Body of pancreas (tissue), 4 donors: Measurements from ENCODE around the gene CEP120. TPM values are rescaled to one million over a fixed set of nuclear protein-coding genes. Genes with fewer than 3 reads are reported as not detected.
"Not testable (repeated sequence)": the region's sequence is repeated elsewhere in the genome, so short reads cannot be mapped to it uniquely, and the experiment has no call there.

Experiments used
- ATAC-seq: fragments of 150-250 bp; one replicate; pipeline ENCODE4 v1.9.1; 2016
- DNase-seq, 4 donors: peaks; one replicate each; pipeline ENCODE4 v3.0.0-alpha.2; 2019
- H3K27ac ChIP-seq, 4 donors: fragments of 200-600 bp; sonication (generic); 1 replicate in 3 of 4; 2 replicates in 1 of 4; pipeline versions ENCODE4 v1.5.1 to v1.6.1; 2016 to 2019; ENCODE audit warnings: mild to moderate bottlenecking in 1 of 4, mixed read lengths in 1 of 4, moderate library complexity in 1 of 4
- H3K27me3 ChIP-seq, 2 donors: fragments of 200-600 bp; sonication (generic); one replicate each; pipeline ENCODE4 v1.6.0; 2016; ENCODE audit warnings: mild to moderate bottlenecking in 1 of 2
- H3K36me3 ChIP-seq, 2 donors: fragments of 200-600 bp; sonication (generic); replicated peaks in 1 of 2; 2 replicates each; pipeline ENCODE4 v1.5.1; 2016; ENCODE audit warnings: low read depth in 2 of 2; ENCODE audit not compliant: insufficient read depth in 1 of 2
- H3K4me1 ChIP-seq: fragments of 200-600 bp; sonication (generic); one replicate; pipeline ENCODE4 v1.6.0; 2016
- H3K4me3 ChIP-seq, 2 donors: fragments of 200-600 bp; sonication (generic); 1 replicate in 1 of 2; 2 replicates in 1 of 2; pipeline ENCODE4 v1.5.1; 2016 to 2019
- H3K9me3 ChIP-seq, 3 donors: fragments of 200-600 bp; sonication (generic); 1 replicate in 2 of 3; 2 replicates in 1 of 3; pipeline ENCODE4 v1.5.1; 2016
- POLR2A ChIP-seq, 3 donors: fragments of 450-650 bp; IDR thresholded peaks; one replicate each; pipeline ENCODE4 v1.6.1; 2016; ENCODE audit warnings: antibody characterized with exemption in 3 of 3, mild to moderate bottlenecking in 2 of 3
- WGBS, 2 donors: methylation state at CpG; one replicate each; pipeline ENCODE4 v1.1.5; 2017; 5-methylcytosine and 5-hydroxymethylcytosine counted together
- intact Hi-C: fragments of 100-400 bp; cut with DNase I; formaldehyde crosslinking; loops from one replicate; pipeline ENCODE4 v1.15.1; 2023
- total RNA-seq, 2 donors: library from RNA; depleted of rRNA; stranded (reverse); fragments of >200 nt; gene quantifications; one replicate each; pipeline ENCODE4 v1.1.0, GENCODE V29; 2016
- TF ChIP-seq, protein P1 (sequence below), 7 experiments: fragments of 450-650 bp in 4 of 7; fragments of 200-600 bp in 3 of 7; sonication (generic) in 3 of 7; IDR thresholded peaks; one replicate each; pipeline ENCODE4 v1.5.1; 2016 to 2019; ENCODE audit warnings: antibody characterized with exemption in 7 of 7

CEP120 gene
- total RNA-seq, 2 donors from 2014 or later: 6.6 to 11.2 TPM

DNA sequence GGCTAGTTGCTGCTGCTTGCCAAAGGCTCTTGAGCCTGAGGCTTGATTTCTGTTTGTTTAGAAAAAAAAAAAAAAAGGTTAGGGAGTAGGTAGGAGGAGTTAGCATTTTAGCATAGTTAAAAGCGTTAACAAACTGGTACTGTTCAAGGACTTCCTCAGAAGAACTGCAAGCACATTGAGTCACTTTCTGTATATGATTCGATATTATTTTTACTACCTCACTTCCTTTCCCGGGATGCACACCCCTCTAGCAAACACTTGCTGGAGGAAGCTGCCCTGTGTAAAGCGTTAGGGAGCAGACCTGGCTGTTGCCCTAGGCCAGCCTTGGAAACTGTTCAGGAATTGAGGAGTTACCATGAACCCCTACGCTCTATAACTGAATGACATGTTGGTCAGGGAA, 15.7 kb upstream of the CEP120 start:
- peaks cover 4% of the 10 kb centered on the region for H3K4me1 ChIP-seq
- H3K27ac ChIP-seq: peak overlapping the region in 2 of 4 donors; percentile 26 to 32
- H3K36me3 ChIP-seq: no peaks in the 10 kb centered on the region
- TF ChIP-seq POLR2A (IDR thresholded peaks at IDR 0.05): no peak
- TF ChIP-seq, protein P1, sequence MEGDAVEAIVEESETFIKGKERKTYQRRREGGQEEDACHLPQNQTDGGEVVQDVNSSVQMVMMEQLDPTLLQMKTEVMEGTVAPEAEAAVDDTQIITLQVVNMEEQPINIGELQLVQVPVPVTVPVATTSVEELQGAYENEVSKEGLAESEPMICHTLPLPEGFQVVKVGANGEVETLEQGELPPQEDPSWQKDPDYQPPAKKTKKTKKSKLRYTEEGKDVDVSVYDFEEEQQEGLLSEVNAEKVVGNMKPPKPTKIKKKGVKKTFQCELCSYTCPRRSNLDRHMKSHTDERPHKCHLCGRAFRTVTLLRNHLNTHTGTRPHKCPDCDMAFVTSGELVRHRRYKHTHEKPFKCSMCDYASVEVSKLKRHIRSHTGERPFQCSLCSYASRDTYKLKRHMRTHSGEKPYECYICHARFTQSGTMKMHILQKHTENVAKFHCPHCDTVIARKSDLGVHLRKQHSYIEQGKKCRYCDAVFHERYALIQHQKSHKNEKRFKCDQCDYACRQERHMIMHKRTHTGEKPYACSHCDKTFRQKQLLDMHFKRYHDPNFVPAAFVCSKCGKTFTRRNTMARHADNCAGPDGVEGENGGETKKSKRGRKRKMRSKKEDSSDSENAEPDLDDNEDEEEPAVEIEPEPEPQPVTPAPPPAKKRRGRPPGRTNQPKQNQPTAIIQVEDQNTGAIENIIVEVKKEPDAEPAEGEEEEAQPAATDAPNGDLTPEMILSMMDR (IDR thresholded peaks at IDR 0.05): no peak
- intact Hi-C loops: no loop called here
- no peaks in the 10 kb centered on the region for H3K27me3 ChIP-seq
- DNase-seq (peak in 2 of 4 donors; percentile 23 to 39), ATAC-seq (peak; percentile 69)
- H3K4me3 ChIP-seq: no peak overlapping the region
- 33 to 39% methylated on average over 5 of the region's 5 CpGs for WGBS, 2 donors
- H3K9me3 ChIP-seq: no peaks in the 10 kb centered on the region

GRCh38 chr5:123438244-123438643, 15.0 kb upstream of the CEP120 start:
- Histone ChIP-seq H3K4me3 (no peak overlapping the region), H3K36me3 (no peaks in the 10 kb centered on the region), H3K9me3 (no peaks in the 10 kb centered on the region), H3K4me1 (peaks cover 4% of the 10 kb centered on the region), H3K27ac (peak overlapping the region in 1 of 4 donors; percentile 32), H3K27me3 (no peaks in the 10 kb centered on the region)
- 69 to 75% methylated on average over 2 of the region's 2 CpGs for WGBS, 2 donors
- TF ChIP-seq, protein P1 (IDR thresholded peaks at IDR 0.05): no peak
- TF ChIP-seq POLR2A (IDR thresholded peaks at IDR 0.05): no peak
- DNase-seq (no peak), ATAC-seq (no peak)
- intact Hi-C loops: no loop called here

GRCh38 chr5:123436201-123436600, 13.0 kb upstream of the CEP120 start:
- intact Hi-C loops: no loop called here

GRCh38 chr5:123434796-123435195, 11.6 kb upstream of the CEP120 start:
- no peak for ATAC-seq
- intact Hi-C loops: no loop called here
- 91 to 97% methylated on average over 1 of the region's 1 CpG for WGBS, 2 donors
- H3K27ac ChIP-seq: no peak overlapping the region
- no peak for DNase-seq
- no peak for TF ChIP-seq POLR2A (IDR thresholded peaks at IDR 0.05)
- TF ChIP-seq, protein P1 (IDR thresholded peaks at IDR 0.05): no peak
- no peaks in the 10 kb centered on the region for H3K27me3 ChIP-seq
- H3K9me3 ChIP-seq: no peaks in the 10 kb centered on the region
- H3K4me1 ChIP-seq: peaks cover 9% of the 10 kb centered on the region
- no peaks in the 10 kb centered on the region for H3K36me3 ChIP-seq
- H3K4me3 ChIP-seq: no peak overlapping the region

More at GRCh38 chr5:123436201-123436600, 13.0 kb upstream of the CEP120 start:
- TF ChIP-seq, protein P1 (IDR thresholded peaks at IDR 0.05): no peak
- TF ChIP-seq POLR2A (IDR thresholded peaks at IDR 0.05): no peak
- Histone ChIP-seq H3K27ac (no peak overlapping the region), H3K36me3 (no peaks in the 10 kb centered on the region), H3K27me3 (no peaks in the 10 kb centered on the region), H3K4me3 (no peak overlapping the region), H3K4me1 (peaks cover 4% of the 10 kb centered on the region), H3K9me3 (no peaks in the 10 kb centered on the region)
- no peak for DNase-seq
- ATAC-seq: no peak
- WGBS, 2 donors: 96 to 100% methylated on average over 1 of the region's 1 CpG

- ATAC-seq: no peak
- 84 to 90% methylated on average over 2 of the region's 2 CpGs for WGBS, 2 donors
Measured at GRCh38 chr5:123433596-123433995, 10.4 kb upstream of the CEP120 start.

DNA sequence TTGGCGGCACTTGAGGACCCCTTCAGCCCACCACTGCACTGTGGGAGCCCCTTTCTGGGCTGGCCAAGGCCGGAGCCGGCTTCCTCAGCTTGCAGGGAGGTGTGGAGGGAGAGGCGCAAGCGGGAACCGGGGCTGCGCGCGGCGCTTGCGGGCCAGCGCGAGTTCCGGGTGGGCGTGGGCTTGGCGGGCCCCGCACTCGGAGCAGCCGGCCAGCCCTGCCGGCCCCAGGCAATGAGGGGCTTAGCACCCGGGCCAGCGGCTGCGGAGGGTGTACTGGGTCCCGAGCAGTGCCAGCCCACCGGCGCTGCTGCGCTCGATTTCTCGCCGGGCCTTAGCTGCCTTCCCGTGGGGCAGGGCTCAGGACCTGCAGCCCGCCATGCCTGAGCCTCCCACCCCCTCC, 7.2 kb upstream of the CEP120 start:
- H3K27me3 ChIP-seq, intact Hi-C loops, H3K36me3 ChIP-seq, ATAC-seq, H3K4me3 ChIP-seq, DNase-seq, H3K27ac ChIP-seq, H3K9me3 ChIP-seq: not testable (repeated sequence)
- peaks cover 28% of the 10 kb centered on the region for H3K4me1 ChIP-seq
- 91% methylated on average over 7 to 30 of the region's 32 CpGs for WGBS, 2 donors

More at GRCh38 chr5:123433596-123433995, 10.4 kb upstream of the CEP120 start:
- Histone ChIP-seq H3K27ac (no peak overlapping the region), H3K9me3 (no peaks in the 10 kb centered on the region), H3K4me3 (no peak overlapping the region), H3K27me3 (no peaks in the 10 kb centered on the region), H3K4me1 (peaks cover 21% of the 10 kb centered on the region), H3K36me3 (no peaks in the 10 kb centered on the region)
- TF ChIP-seq, protein P1 (IDR thresholded peaks at IDR 0.05): no peak
- no peak for TF ChIP-seq POLR2A (IDR thresholded peaks at IDR 0.05)
- no peak for DNase-seq
- intact Hi-C loops: no loop called here
